Mucosa of stomach (tissue), 1 donor: ENCODE measurements around the gene SH3TC1.

Experiments used
- H3K27me3 ChIP-seq: one replicate; pipeline ENCODE4 v1.7.0; 2013; ENCODE audit warnings: mild to moderate bottlenecking, low read length; ENCODE audit not compliant: control insufficient read depth, insufficient read depth
- H3K36me3 ChIP-seq: one replicate; pipeline ENCODE4 v1.7.0; 2013; ENCODE audit warnings: low read length; ENCODE audit not compliant: control insufficient read depth, insufficient read depth
- H3K4me1 ChIP-seq: one replicate; pipeline ENCODE4 v1.7.0; 2013; ENCODE audit warnings: mild to moderate bottlenecking, low read length; ENCODE audit not compliant: control insufficient read depth, insufficient read depth
- H3K4me3 ChIP-seq: one replicate; pipeline ENCODE4 v1.7.0; 2013; ENCODE audit warnings: low read length
- H3K9ac ChIP-seq: one replicate; pipeline ENCODE4 v1.7.0; 2013; ENCODE audit warnings: mild to moderate bottlenecking, low read length, moderate library complexity
- H3K9me3 ChIP-seq: one replicate; pipeline ENCODE4 v1.7.0; 2013; ENCODE audit warnings: mild to moderate bottlenecking, low read length, moderate library complexity; ENCODE audit not compliant: control insufficient read depth
- donor health status: Pancreatic carcinoma.

SH3TC1 gene

GRCh38 chr4:8205749-8206611, 6.9 kb downstream of the SH3TC1 start:
- H3K9ac ChIP-seq = no peak overlapping the region
- no peaks in the 10 kb centered on the region for H3K27me3 ChIP-seq
- no peak overlapping the region for H3K4me3 ChIP-seq
- no peaks in the 10 kb centered on the region for H3K9me3 ChIP-seq
- peaks cover 5% of the 10 kb centered on the region for H3K36me3 ChIP-seq
- H3K4me1 ChIP-seq = peaks cover 23% of the 10 kb centered on the region

- Histone ChIP-seq H3K4me3 (no peak overlapping the region), H3K36me3 (peaks cover 5% of the 10 kb centered on the region), H3K27me3 (no peaks in the 10 kb centered on the region), H3K9me3 (no peaks in the 10 kb centered on the region), H3K4me1 (peaks cover 11% of the 10 kb centered on the region), H3K9ac (no peak overlapping the region)
These were observed 8.2 kb downstream of the SH3TC1 start for GRCh38 chr4:8207314-8207713.

- H3K4me1 ChIP-seq = peaks cover 11% of the 10 kb centered on the region
- H3K36me3 ChIP-seq = peaks cover 5% of the 10 kb centered on the region
- no peak overlapping the region for H3K9ac ChIP-seq
- no peak overlapping the region for H3K4me3 ChIP-seq
- H3K27me3 ChIP-seq = no peaks in the 10 kb centered on the region
- no peaks in the 10 kb centered on the region for H3K9me3 ChIP-seq
These were observed 9.5 kb downstream of the SH3TC1 start for GRCh38 chr4:8208565-8208964.

GRCh38 chr4:8209181-8209874, 10.2 kb downstream of the SH3TC1 start:
- Histone ChIP-seq H3K9ac (no peak overlapping the region), H3K27me3 (no peaks in the 10 kb centered on the region), H3K4me1 (peaks cover 11% of the 10 kb centered on the region), H3K36me3 (peaks cover 5% of the 10 kb centered on the region), H3K9me3 (no peaks in the 10 kb centered on the region), H3K4me3 (no peak overlapping the region)

GRCh38 chr4:8210010-8210409, 10.9 kb downstream of the SH3TC1 start:
- Histone ChIP-seq H3K36me3 (peaks cover 5% of the 10 kb centered on the region), H3K4me1 (peaks cover 11% of the 10 kb centered on the region), H3K9me3 (no peaks in the 10 kb centered on the region), H3K4me3 (no peak overlapping the region), H3K27me3 (no peaks in the 10 kb centered on the region), H3K9ac (no peak overlapping the region)

GRCh38 chr4:8210616-8211015, 11.5 kb downstream of the SH3TC1 start:
- Histone ChIP-seq H3K9me3 (no peaks in the 10 kb centered on the region), H3K9ac (no peak overlapping the region), H3K4me1 (peaks cover 13% of the 10 kb centered on the region), H3K36me3 (peaks cover 5% of the 10 kb centered on the region), H3K4me3 (no peak overlapping the region), H3K27me3 (no peaks in the 10 kb centered on the region)

- H3K9me3 ChIP-seq = no peaks in the 10 kb centered on the region
- no peak overlapping the region for H3K9ac ChIP-seq
- peaks cover 5% of the 10 kb centered on the region for H3K36me3 ChIP-seq
- H3K4me3 ChIP-seq = no peak overlapping the region
- no peaks in the 10 kb centered on the region for H3K27me3 ChIP-seq
- peaks cover 6% of the 10 kb centered on the region for H3K4me1 ChIP-seq
These were observed 12.2 kb downstream of the SH3TC1 start for GRCh38 chr4:8211251-8211650.

- Histone ChIP-seq H3K9me3 (no peaks in the 10 kb centered on the region), H3K36me3 (peaks cover 5% of the 10 kb centered on the region), H3K9ac (no peak overlapping the region), H3K4me1 (peaks cover 6% of the 10 kb centered on the region), H3K4me3 (no peak overlapping the region), H3K27me3 (no peaks in the 10 kb centered on the region)
These were observed 12.9 kb downstream of the SH3TC1 start for GRCh38 chr4:8211737-8212581.

- no peaks in the 10 kb centered on the region for H3K27me3 ChIP-seq
- H3K9ac ChIP-seq = no peak overlapping the region
- peaks cover 6% of the 10 kb centered on the region for H3K4me1 ChIP-seq
- H3K4me3 ChIP-seq = no peak overlapping the region
- peaks cover 5% of the 10 kb centered on the region for H3K36me3 ChIP-seq
- H3K9me3 ChIP-seq = no peaks in the 10 kb centered on the region
These were observed 13.5 kb downstream of the SH3TC1 start for GRCh38 chr4:8212622-8213021.

GRCh38 chr4:8213121-8213520, 14.0 kb downstream of the SH3TC1 start:
- H3K36me3 ChIP-seq = peaks cover 5% of the 10 kb centered on the region
- no peak overlapping the region for H3K9ac ChIP-seq
- H3K4me3 ChIP-seq = no peak overlapping the region
- peaks cover 6% of the 10 kb centered on the region for H3K4me1 ChIP-seq
- H3K9me3 ChIP-seq = no peaks in the 10 kb centered on the region
- H3K27me3 ChIP-seq = no peaks in the 10 kb centered on the region

- H3K9ac ChIP-seq = no peak overlapping the region
- no peaks in the 10 kb centered on the region for H3K9me3 ChIP-seq
- no peak overlapping the region for H3K4me3 ChIP-seq
- no peaks in the 10 kb centered on the region for H3K36me3 ChIP-seq
- H3K4me1 ChIP-seq = peaks cover 6% of the 10 kb centered on the region
- no peaks in the 10 kb centered on the region for H3K27me3 ChIP-seq
These were observed 15.0 kb downstream of the SH3TC1 start for GRCh38 chr4:8214136-8214535.

GRCh38 chr4:8215001-8215427, 15.9 kb downstream of the SH3TC1 start:
- Histone ChIP-seq H3K27me3 (no peaks in the 10 kb centered on the region), H3K4me3 (no peak overlapping the region), H3K9ac (no peak overlapping the region), H3K9me3 (no peaks in the 10 kb centered on the region), H3K36me3 (no peaks in the 10 kb centered on the region), H3K4me1 (peaks cover 6% of the 10 kb centered on the region)
